ENCODE data around the gene OR2G3. TPM values are rescaled to one million over a fixed set of nuclear protein-coding genes. Genes with fewer than 3 reads are reported as not detected.

OR2G3 gene
- polyA plus RNA-seq: not detected

DNA sequence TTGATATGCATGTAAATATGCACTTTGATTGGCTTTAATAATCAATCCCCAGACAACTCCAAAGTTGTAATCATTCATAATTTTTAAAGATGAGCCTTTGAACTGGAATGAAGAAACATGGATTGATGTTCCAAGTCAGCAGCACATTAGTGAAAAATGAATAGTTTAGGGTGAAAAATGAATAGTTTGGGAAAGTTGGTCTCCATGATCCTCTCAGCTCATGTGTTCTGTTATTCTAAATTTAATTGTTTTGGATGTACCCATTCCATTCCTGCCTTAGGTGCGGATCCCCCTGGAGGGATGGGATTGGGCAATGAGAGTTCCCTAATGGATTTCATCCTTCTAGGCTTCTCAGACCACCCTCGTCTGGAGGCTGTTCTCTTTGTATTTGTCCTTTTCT, at the start of gene OR2G3:
Gene OR2G3 (plus strand): TSS at position 301 of the 400 bp plus-strand sequence. CDS start 0 bp downstream, at position 301.
- 70 to 73% (median 71%) methylated on average over 2 of the region's 2 CpGs for WGBS, 3 donors
- no peak within 1 kb of the TSS for H3K27ac ChIP-seq (ENCODE audit: low read depth, low read length)

DNA sequence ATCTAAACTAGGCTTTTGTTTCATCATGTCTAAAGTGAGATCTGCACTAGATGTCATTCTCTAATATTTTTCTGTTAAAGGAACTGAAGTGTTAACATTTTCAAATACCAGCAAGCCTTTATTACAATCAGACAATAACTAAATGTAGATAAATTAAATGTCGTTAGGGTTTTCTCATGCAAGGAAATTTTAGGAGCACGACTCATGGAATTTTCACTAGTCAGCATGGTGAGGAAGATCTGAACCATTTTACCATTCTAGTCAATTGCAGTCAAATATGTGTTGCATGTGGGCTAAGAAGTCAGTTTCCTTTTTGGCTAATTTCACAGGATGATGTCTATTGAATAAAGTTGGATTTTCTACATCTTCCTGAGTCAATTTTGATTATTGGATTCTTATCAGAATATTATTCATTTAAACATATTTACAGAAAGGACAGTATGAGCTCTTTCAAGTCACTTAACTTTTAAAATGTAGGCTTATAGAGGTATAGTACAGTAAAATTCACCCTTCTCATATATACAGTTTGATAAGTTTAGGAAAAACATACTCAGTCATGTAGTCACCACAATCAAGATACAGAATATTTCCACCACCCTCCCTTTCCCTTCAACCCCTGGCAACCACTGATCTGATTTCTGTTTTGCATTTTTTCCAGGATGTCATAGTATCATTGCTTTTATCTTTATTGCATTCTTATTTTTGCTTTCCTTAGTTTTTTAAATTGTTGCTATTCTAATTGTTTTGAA, 47.3 kb upstream of the OR2G3 start:
- no peak overlapping the region for H3K27ac ChIP-seq (ENCODE audit: low read depth, low read length)
- 68 to 83% (median 79%) methylated on average over 2 of the region's 2 CpGs for WGBS, 3 donors

DNA sequence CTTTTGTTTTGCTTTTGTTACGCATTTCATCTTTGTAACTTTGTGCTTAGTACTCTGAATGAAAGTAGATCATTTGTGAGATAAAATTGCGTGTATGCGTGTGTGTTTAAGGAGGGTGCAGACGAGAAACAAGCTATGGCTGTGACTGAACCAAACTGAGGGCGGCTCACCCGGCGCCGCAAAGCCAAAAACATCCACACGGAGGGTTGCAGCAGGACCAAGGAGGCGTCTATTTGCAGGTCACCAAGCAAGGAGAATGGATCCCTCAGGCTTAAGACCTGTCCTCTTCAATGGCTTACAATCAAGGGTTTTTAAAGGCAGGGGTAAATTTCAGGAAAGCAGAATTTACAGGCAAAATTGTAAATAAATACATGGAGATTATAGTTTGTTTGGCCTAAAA, 43.7 kb upstream of the OR2G3 start:
- no peak overlapping the region for H3K27ac ChIP-seq (ENCODE audit: low read depth, low read length)
- WGBS, 3 donors: 63 to 75% (median 72%) methylated on average over 10 of the region's 10 CpGs

DNA sequence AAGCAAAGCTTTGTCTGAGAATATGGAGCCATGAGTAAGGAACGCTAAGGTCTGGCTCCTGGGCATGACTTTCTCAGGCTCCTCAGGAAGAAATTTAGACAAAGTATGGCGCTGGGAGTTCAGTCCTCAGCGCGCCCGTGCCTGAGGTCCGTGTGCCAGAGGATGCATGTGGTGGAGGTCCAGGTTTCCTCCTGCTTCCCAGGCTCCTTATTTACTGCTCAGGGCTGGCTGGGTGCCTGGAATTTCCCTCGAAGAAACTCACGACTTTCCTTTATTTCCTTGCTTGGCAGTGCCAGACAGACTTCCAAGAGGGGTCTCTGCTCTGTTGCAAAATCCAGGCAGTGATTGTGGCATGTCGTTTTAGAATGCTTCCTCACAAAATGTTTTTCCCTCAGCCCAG, 43.2 kb upstream of the OR2G3 start:
- 52 to 55% (median 54%) methylated on average over 9 of the region's 9 CpGs for WGBS, 3 donors
- no peak overlapping the region for H3K27ac ChIP-seq (ENCODE audit: low read depth, low read length)

DNA sequence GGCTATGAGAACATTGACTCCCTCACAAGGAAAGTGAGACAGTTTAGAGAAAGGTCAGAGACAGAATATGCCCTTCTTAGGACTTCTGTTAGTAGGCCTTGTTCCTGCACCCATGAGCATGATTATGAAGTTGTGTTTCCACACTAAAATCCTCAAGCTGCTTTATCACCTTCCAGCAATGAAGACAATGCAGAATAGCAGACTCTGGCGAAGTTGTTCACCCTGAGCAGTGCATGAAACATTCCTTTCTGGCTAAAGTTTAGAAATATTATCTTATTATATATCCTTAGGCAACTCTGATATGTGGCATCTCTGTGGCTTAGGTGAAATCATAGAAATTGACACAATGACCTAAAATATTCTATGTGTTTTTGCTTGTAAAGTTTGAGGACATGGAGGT, 31.1 kb upstream of the OR2G3 start:
- WGBS, 3 donors: 43 to 78% (median 61%) methylated on average over 1 of the region's 1 CpG
- no peak overlapping the region for H3K27ac ChIP-seq (ENCODE audit: low read depth, low read length)

DNA sequence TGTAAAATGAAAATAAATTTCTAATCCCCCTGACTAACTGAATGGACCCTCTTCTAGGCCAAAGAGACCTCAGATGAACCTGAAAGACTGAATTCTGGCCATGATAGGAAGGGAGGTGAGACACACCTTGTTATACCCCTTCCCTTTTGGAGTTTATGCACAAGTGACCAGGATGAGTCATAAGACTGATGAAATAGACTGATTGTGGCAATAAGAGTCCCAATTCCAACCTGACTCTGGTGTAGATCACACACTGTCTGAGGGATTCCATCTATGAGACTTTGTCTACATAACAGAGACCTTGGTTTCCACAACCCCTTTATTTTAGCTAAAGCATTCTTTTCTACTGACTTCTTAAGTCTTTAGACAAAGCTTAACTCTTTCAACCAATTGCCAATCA, 30.7 kb upstream of the OR2G3 start:
- H3K27ac ChIP-seq (ENCODE audit: low read depth, low read length): no peak overlapping the region

DNA sequence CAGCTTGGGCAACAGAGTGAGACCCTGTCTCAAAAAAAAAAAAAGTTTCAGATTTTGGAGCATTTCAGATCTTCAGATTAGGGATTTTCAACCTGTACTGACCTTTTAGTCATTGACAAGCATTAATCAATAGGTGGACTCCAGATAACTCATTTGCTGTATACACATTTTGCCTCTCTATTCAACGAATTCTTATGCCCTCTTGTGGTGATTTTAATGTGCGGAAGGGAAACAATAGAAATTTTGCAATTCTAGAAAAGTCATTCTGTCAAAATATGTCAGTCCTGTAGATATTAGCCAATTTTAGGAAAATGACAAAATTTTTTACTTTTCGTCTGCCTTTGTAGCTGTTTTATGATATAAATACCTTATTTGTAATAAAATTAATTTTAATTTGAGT, 28.9 kb upstream of the OR2G3 start:
- no peak overlapping the region for H3K27ac ChIP-seq (ENCODE audit: low read depth, low read length)
- 36 to 44% (median 41%) methylated on average over 3 of the region's 3 CpGs for WGBS, 3 donors

DNA sequence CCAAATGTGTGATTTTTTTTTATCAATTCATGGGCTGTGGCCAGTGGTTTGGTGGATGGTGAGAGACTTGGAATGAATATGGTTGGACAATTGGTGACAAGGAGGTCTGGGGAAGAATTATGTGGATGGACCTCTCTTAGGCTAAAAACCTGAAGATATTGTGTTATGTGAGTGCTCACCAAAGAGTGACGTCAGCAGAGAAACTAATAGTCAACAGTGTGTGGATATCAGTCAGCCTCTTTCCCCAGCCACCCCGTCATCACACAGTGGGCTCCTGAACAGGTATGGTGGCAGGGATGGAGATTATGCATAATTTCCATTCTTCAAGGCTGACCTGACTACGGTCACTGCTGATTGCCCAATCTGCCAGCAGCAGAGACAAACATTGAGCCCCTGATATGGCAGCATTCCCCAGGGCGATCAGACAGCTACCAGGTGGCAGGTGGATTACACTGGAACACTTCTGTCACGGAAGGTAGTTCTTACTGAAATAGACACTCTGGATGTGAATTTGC, 26.4 kb upstream of the OR2G3 start:
- H3K27ac ChIP-seq (ENCODE audit: low read depth, low read length): no peak overlapping the region
- 61 to 87% (median 85%) methylated on average over 5 of the region's 5 CpGs for WGBS, 3 donors

DNA sequence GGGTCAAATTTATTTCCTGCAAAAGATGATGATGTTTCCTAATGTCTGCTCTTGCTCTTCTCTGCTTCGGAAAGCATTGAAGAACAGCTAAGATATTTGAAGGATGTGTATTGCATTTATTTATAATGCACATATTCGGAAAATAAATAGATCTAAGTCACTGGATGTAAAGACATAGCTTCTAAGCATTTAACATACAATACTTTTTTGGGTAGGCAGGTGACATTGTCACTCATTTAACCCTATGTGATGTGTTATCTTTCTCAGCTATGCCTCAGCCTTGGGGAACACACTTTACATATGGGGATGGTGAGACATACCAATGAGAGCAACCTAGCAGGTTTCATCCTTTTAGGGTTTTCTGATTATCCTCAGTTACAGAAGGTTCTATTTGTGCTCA, 17.3 kb upstream of the OR2G3 start, which contains the start of gene OR2G2:
Gene OR2G2 (plus strand): TSS at position 301 of the 400 bp plus-strand sequence. CDS start 0 bp downstream, at position 301.
- 81 to 92% (median 91%) methylated on average over 2 of the region's 2 CpGs for WGBS, 3 donors

DNA sequence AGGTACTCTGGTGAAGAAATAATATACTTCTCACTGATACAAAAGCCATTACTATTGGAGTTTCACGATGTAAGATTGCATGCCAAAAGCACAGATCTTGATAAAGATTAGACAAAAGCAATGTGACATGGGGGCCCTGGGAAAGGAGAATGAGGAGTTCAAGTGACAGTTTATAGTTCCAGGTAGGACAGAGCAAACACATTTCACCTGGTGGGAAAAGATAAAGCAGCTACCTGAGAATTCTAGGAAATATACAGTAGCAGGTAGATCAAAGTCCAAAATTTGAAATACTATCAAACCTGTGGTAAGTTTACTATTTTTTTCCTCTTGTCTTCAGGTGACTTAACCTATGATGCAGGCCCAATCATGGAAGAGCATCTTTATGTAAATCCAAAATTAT, 8.0 kb downstream of the OR2G3 start:
- 38 to 83% (median 72%) methylated on average over 1 of the region's 1 CpG for WGBS, 3 donors

More for the DNA sequence above, 17.3 kb upstream of the OR2G3 start, which contains the start of gene OR2G2:
- H3K27ac ChIP-seq (ENCODE audit: low read depth, low read length): no peak within 1 kb of the TSS

DNA sequence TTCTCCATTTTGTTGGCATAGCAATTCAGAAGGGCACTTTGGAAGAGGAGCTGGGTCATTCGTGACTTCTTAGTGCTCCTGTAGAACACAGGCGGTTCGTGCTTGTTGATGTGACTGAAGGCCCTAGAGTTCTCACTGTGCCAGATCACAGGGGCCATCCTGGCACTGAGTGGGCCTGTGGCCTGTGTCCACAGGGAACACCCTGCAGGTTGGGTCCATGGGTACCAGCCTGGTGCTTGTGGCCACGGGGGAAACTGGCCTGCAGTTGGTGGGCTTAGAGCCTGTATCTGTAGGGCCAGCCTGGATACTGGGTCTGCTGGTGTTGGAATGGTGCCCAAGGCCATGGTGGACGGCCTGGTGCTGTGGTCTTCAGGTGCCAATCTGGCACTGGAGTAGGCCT, 9.2 kb downstream of the OR2G3 start:
- H3K27ac ChIP-seq (ENCODE audit: low read depth, low read length): no peak overlapping the region
- 70 to 85% (median 81%) methylated on average over 5 of the region's 5 CpGs for WGBS, 3 donors

More for the DNA sequence above, 8.0 kb downstream of the OR2G3 start:
- no peak overlapping the region for H3K27ac ChIP-seq (ENCODE audit: low read depth, low read length)

DNA sequence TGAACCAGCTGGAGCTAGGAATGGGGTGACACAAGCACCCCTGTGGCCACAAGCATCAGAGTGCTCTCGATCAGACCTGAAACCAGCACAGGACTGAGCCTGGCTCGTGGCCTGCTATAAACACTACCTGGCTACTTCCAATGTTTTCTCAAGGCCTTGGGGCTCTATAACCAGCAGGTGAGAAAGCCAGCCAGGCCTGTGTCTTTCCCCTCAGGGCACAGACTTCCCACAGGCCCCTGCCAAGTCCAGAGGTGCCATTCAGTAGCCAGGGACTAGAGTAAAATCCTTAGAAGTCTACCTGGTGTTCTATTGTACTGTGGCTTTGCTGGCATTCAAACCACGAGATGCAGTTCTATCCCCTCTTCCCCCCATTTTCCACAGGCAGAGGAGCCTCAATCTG, 22.6 kb downstream of the OR2G3 start:
- H3K27ac ChIP-seq (ENCODE audit: low read depth, low read length): no peak overlapping the region
- WGBS, 3 donors: 43 to 54% (median 51%) methylated on average over 3 of the region's 3 CpGs

DNA sequence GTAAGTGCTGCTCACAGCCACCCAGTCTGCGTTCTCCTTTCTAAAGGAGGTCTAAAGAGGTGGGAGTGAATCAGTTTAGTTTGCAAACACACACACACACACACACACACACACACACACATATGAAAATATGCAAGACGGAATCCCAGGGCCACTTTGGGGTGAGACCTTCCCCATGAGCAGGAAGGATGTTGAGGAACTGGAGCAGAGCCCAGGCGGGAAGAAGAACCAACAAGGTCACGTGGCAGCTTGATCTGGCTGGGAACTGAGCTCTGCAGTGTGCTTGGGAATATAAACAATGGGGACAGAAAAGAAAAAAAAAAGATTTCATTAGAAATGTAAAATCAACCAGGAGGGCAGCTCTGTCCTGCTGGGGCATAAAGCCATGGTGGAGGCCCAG, 32.6 kb downstream of the OR2G3 start:
- no peak overlapping the region for H3K27ac ChIP-seq (ENCODE audit: low read depth, low read length)
- 44 to 56% (median 49%) methylated on average over 4 of the region's 4 CpGs for WGBS, 3 donors

DNA sequence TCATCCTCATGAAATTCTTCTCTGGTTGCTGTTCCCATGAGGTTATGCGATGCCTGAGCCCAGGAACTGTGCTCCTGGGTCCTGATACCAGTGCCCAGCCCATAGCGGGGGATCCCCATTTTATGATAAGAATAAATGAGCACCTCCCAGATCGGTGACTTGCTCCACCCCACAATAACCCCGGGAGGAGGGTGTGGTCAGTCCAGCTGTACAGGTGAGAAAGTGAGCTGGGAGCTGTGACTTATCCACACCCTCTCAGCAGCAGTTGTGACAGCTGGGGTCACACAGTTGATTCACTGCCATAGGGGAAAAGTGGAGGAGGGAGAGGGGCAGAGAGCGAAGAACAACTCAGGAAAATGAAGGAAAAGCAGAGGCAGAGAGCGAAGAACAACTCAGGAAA, 33.4 kb downstream of the OR2G3 start:
- WGBS, 3 donors: 75 to 81% (median 77%) methylated on average over 6 of the region's 6 CpGs
- H3K27ac ChIP-seq (ENCODE audit: low read depth, low read length): no peak overlapping the region

DNA sequence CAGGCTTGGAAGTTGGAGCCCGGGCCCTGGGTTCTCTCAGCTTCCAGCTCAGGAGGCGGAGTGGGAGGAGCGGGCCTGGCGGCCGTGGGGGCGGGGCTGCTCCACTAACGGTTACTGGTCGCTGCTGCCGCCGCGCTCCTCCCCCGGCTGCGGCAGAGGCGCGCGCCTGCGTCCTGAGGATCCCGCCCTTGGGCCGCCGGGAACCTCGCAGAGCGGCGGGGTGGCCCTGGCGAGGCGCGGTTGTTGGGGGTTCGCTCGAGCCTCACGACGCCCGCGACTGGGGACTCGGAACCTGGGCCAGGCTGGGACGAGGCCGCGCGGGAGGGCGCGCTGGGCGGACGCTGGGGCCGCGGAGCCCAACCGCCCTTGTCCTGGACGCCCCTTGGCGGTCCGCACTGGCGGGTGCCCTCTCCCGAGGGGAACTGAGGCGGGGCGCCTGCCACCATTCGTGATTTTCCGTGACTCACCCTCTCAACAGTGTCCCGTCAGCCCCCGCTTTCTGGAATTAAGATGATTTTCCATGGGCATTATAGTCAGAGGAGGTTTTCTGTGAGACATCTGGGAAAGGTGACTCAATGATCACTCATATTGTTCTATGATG, 34.1 kb downstream of the OR2G3 start:
- no peak overlapping the region for H3K27ac ChIP-seq (ENCODE audit: low read depth, low read length)
- 5 to 15% (median 10%) methylated on average over 36 to 55 of the region's 55 CpGs for WGBS, 3 donors

DNA sequence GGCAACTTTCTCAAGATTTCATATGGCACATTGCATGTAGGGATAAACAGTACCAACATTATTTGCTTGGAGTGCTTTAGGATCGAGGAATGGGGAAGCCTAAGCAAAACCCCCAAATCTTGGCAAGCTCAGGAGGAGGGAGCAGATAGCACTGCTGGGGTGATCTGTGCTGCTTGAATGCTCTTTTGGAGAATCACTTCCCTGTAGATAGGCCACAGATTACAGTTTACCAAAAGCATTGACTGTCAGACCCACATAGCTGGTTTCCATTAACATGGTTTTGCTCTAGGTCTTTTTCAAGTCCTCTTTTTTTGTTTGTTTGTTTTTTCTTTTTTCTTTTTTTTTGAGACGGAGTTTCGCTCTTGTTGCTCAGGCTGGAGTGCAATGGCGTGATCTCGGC, 37.4 kb downstream of the OR2G3 start:
- WGBS, 3 donors: 76 to 87% (median 87%) methylated on average over 5 of the region's 5 CpGs
- no peak overlapping the region for H3K27ac ChIP-seq (ENCODE audit: low read depth, low read length)

DNA sequence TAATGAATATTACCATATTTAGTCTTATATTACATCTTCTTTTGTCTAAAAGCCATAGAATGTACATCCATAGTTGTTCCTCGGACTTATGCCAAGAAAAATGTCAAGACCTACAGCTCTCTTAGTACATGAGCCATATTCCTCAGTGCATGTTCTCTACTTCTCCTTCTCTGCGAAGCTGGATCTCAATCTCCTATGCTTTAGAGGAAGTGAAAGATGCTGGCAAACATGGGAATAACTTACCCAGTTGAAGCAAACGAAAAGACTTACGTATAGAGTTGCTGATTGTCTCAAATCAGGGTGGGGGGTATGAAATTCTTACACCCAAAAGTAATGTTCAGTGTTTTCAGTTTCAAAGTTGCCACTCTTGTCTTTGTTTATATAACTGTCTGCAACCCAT, 41.5 kb downstream of the OR2G3 start:
- 69 to 78% (median 76%) methylated on average over 4 of the region's 4 CpGs for WGBS, 3 donors
- no peak overlapping the region for H3K27ac ChIP-seq (ENCODE audit: low read depth, low read length)

DNA sequence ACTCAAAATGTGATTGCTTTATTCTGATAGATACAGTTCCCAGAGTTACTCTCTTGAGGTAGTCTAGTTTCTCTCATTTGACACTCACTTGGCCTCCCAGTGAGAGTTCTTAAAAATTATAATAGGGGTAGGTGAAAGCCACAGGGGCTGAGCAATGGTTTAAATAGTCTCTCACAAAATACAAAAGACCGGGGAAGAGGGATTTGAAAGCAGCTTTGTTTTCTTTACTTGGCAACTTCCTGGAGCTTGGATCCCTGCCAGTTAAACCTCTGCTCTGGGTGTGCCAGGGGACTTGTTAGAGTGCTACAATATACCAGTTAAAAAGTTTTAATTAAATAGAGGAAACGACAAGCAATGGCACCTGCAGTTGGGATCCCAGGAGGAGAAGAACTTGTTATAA, 42.5 kb downstream of the OR2G3 start:
- 5 to 9% (median 7%) methylated on average over 2 of the region's 2 CpGs for WGBS, 3 donors

DNA sequence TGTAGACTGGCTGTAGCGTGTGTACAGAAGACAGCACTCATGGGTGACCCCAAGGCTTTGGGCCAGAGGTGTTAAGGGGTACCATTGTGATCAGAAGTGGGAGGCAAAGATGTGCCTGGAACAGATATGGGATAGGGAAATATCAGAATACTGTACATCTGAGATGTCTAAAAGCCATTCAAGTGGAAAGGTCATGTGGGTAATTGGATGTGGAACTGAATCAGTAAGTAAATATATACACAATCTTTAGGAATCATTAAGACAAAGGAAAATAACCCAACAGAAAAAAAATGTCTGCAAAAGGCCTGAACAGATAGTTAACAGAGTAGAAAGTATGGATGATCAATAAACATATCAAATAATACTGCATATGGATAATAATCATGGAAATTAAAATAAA, 47.7 kb downstream of the OR2G3 start:
- 65 to 95% (median 88%) methylated on average over 1 of the region's 1 CpG for WGBS, 3 donors

More for the DNA sequence above, 42.5 kb downstream of the OR2G3 start:
- no peak overlapping the region for H3K27ac ChIP-seq (ENCODE audit: low read depth, low read length)

More for the DNA sequence above, 47.7 kb downstream of the OR2G3 start:
- no peak overlapping the region for H3K27ac ChIP-seq (ENCODE audit: low read depth, low read length)
